ENCODE measurements around the gene TRRAP. TPM values are rescaled to one million over a fixed set of nuclear protein-coding genes. Genes with fewer than 3 reads are reported as not detected.

TRRAP gene
- polyA plus RNA-seq, 12 donors = 19.6 to 31.2 (median 22.1) TPM; not detected in 1

DNA sequence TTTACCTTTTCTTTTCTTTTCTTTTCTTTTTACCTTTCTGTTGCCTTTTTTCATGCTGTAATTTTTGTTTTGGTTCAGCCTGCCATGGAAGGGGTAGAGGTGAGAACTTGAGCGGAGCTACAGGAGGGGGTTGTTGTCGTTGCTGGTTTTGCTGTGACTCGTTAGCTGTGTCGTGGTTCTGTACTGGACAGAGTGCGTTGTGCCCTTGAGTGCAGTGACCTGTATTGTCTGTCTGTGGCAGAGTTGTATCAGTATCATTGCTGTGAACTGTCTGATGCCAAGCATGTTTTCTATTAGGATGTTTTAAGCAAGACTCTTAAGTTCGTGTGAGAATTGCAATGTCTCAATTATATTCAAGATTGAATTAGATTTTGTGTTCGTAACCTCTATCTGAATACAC lies 67.5 kb downstream of the TRRAP start:
- DNase-seq = no peak

DNA sequence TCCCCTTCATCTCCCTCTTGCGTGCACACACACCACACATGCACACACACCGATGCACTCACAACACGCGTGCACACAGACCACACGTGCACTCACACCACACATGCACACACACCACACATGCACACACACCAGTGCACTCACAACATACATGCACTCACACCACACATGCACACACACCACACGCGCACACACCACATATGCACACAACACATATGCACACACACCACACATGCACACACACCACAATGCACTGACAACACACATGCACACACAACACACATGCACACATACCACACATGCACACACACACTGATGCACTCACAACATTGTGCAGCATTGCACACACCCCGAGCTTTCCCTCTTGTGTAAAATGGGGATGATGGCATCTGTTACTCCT lies 68.1 kb downstream of the TRRAP start:
- no peak for DNase-seq

DNA sequence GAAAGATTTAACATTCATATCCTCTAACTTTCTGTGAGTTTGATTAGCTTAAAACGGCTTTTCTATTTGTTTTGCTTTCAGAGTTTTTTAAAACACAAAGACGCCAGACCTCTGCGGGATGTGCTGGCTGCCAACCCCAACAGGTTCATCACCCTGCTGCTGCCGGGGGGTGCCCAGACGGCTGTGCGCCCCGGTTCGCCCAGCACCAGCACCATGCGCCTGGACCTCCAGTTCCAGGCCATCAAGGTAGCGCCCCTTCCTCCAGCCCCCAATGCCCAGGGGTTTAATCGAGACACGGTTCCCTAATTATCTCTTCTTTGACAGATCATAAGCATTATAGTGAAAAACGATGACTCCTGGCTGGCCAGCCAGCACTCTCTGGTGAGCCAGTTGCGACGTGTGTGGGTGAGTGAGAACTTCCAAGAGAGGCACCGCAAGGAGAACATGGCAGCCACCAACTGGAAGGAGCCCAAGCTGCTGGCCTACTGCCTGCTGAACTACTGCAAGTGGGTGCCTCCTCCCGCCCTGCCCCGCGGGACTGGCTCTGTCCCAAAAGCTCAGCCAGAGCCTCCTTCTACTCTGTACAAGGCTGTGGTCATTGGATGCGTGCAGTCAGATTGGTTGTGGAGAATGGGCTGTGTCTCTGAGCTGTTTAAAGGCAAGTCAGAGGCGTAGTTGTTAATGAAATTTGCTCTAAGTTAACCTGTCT lies 71.2 kb downstream of the TRRAP start:
- DNase-seq = no peak

DNA sequence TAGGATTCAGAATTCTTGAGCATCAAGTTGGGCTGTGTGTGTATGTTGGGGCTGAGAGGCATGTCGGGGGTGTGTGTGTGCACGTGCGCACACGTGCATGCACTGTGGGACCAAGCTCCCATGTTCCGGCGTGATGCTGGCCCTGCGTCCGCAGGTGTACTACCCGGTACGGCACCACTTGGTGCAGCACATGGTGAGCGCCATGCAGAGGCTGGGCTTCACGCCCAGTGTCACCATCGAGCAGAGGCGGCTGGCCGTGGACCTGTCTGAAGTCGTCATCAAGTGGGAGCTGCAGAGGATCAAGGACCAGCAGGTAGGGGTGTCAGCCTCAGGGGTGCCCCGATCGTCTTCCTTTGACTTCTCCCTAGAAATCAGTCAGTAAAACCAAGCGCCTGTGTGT lies 77.7 kb downstream of the TRRAP start:
- no peak for DNase-seq

DNA sequence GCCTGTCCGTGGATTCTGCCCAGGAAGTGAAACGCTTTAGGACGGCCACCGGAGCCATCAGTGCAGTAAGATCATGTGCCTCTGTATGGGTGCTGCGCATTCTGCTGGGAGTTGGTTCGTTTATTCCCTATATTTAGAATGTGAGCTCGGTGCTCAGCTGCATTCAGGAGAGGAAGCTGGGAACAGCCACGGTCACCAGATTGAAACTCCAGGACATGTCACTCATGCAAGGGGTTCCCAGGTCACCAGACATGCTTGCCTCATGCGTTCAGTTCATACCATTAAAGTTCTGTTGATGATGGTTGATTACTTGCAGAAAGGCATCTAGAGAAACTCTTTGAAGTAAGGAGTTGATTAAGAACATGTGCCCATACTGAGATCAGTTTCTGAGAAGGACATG lies 78.1 kb downstream of the TRRAP start:
- no peak for DNase-seq

DNA sequence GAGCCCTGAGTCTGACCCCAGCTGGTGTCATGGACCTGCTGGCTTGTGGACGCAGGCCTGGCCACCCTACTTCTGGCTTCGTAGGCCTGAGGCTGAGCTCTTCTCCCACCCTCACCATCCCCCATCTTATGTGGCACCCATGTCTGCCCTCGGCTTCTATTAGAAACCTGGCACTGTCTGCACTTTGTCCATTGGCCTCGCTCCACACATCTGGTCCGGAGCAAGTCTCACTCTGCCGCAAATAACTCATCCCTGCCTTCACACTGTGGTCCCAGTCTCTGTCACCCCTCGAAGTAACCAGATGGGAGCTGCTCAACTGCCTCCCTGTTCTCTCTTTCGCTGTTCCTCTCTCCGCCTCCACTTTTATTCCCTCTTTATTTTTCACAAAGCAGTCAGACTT lies 78.6 kb downstream of the TRRAP start:
- DNase-seq = no peak

DNA sequence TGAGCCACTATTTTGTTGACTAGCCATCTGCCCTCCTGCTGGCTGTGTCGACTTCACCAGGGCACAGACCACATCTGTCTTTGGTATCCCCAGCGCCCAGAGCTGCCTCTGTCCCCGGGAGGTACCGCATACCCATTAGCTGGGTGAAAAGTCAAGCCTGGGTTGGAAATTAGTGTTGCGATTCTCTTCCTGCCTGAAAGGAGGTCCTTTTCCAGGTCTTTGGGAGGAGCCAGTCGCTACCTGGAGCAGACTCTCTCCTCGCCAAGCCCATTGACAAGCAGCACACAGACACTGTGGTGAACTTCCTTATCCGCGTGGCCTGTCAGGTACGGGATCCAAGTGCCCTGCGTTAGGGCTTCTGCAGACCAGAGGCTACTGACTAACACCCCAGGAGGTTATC lies 79.4 kb downstream of the TRRAP start:
- DNase-seq = no peak

DNA sequence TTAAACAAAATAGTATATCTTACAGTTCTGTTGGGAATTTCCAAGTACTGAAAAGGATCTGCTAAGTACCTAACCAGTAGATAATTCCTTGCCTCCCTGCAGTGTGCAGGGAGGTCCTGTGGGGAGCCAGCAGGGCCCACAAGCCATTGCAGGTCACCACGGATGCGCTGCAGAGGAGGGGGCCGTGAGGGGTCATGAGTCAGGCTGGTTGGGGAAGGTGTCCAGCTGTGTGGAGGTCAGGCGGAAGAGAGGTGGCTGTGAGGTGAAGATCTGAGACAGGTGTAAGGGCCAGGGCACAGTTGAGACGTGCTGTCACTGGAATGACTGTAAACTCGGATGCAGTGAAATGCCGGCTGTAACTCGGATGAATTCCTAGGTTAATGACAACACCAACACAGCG lies 80.6 kb downstream of the TRRAP start:
- DNase-seq = no peak

DNA sequence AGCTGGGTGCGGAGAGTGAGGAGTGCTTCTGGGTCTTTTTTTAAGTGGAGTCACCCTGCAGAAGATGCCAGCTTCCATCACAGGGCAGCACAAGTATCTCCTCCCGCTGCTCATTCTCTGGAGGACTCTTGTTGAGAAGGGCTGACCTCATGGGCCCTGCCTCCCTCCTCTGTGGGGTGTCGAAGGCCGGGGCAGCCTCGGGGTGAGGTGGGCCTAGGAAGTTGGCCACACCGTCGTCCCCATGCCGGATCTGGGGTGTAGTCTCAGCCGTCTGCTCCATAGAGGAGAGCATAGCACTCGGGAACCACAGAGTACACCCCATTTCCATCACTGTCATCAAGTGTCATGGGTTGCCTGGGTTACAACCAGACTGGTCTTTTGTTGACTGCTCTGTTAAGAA lies 85.0 kb downstream of the TRRAP start:
- DNase-seq = no peak

DNA sequence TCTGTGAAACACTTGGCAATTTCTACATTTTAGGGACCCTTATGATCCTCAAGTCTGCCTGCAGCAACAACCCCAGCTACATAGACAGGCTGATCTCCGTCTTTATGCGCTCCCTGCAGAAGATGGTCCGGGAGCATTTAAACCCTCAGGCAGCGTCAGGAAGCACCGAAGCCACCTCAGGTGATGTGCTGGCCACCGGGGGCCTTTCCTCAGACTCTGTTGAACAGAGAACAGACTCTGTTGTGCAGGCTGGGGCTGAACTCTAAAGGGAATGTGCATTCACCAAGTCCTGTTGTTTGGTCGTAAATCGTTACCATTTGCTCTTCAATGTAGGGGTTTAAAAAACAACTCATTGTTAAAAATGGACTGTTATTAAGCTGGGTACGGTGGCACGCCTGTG lies 86.3 kb downstream of the TRRAP start:
- no peak for DNase-seq

DNA sequence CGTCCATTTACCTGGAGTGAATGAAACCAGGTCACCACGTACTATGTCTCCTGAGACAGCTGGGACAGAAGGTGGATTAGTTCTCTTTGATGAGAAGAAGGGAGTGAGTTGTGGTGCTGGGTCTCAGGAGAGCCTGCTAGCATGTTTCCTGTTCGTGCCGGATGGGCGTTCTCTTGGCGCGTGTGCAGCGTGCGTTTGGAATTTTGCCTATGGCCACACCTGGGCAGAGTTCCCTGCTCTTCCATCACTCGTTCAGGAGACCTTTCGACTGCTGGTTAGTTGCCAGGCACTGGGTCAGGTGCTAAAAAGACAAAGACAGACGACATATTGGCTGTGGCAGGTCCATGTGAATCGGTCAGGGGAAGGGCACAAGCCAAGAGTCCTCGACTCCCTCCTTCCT lies 90.3 kb downstream of the TRRAP start:
- no peak for DNase-seq

DNA sequence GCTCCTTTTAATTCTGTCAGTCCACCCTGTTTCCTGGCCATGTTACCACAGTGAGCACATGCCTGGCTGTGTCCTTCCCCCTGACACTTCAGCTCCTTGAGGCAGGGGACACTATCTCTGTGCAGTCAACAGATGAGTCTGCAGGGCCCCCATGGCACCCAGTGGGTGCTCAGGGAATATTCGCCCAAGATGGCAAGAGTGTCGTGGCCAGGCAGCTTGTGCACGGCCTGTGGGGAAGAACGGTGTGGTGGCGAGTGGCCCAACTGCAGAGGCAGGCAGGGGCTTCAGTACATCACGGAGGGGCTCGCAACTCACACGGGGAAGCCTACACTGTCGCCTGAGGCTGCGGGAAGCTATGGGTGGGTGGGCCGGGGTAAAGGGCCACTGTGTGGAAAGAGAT lies 91.1 kb downstream of the TRRAP start:
- no peak for DNase-seq

DNA sequence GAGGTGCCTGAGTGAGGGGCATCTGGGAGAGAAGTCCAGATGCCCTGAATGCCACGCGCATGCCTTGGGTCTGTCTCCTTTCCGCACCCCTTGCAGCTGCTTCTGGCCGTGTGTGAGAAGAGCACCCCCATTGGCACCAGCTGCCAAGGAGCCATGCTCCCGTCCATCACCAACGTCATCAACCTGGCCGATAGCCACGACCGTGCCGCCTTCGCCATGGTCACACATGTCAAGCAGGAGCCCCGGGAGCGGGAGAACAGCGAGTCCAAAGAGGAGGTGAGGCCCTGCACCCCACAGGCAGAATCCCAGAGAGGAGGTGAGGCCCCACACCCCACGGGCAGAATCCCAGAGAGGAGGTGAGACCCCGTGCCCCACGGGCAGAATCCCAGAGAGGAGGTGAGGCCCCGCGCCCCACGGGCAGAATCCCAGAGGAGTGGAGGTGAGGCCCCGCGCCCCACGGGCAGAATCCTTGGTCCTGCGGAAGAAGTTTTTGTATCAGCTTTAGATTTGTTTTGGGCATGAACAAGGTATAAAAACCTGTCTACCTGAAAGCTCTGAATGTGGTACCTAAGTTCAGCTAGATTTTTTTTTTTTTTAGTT lies 91.8 kb downstream of the TRRAP start:
- DNase-seq = no peak

DNA sequence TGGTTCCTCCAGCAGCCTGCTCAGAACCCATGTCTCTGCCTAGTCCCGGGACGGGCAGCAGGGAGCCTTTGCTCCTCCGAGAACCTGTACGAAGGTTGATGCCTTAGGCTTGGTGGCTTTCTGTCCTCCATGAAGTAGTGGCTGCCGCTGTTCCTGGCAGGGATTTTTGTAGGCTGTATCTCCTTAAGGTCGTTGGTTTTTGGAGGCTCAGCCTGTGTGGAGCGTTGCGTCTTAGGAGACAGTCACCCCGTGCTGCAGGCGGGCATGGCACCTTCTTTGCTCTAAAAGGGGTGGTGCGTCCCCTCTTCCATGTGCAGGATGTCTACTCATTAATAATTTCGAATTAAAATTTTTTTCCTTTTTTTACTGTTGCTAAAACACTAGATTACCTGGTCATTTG lies 92.5 kb downstream of the TRRAP start:
- no peak for DNase-seq

DNA sequence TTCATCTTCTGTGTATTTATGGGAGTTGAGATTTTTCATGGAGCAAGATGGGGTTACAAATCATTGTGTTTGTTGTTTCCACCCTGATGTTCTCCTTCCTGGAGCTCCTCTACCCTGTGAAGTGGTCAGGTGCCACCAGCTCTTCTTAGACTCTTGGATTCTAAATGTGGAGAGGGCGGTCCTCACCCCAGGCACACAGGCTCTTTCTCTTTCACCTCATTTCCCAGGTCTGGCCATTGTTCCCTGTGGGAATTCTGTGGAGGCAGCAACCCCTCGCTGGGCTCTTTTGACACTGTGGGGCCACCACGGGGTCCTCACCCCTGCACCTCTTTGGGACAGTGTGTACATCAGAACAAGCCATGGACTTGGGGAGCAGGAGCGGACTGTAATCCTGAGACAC lies 95.9 kb downstream of the TRRAP start:
- no peak for DNase-seq

DNA sequence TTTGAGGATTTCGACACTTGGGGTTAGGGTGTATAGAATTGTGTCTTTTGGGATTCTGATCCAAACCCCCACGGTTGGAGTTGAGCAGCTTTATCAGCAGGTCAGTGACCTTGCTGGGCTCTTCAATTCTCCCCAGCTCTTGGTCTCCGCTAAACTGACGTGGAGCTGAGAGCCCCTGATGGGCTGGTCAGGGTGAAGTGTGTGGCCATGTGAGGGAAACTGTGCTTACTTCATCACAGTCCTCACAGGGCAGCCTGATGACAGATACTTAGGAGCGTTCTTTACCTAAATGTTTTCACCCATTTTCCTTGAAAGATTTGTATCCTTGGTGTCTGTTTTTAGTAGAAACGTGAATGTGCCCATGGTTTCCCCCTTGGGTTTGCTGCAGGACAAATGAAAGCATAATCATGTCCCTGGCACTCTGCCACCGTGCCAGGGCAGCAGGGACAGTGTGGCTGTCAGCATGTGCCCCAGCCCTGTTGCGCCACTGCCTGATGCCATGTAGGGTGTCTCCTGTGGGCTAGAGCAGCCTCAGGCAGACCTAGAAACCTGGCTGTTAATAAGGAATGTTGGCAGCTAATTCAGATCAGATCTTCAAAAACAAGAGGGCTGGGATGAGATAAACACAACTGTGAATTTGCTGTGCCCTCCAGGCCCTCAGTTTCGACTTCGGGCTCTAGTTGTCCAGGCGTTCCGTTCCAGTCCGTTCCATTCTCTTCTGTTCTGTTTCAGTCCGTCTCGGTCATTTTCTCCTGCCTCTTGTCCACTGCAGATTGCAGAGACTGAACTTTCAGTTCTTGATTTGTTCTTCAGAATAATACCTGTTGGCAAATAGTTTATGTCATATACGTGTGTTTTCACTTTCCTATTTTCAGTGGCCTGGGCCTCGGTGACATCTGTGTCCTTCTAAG lies 96.8 kb downstream of the TRRAP start:
- no peak for DNase-seq

DNA sequence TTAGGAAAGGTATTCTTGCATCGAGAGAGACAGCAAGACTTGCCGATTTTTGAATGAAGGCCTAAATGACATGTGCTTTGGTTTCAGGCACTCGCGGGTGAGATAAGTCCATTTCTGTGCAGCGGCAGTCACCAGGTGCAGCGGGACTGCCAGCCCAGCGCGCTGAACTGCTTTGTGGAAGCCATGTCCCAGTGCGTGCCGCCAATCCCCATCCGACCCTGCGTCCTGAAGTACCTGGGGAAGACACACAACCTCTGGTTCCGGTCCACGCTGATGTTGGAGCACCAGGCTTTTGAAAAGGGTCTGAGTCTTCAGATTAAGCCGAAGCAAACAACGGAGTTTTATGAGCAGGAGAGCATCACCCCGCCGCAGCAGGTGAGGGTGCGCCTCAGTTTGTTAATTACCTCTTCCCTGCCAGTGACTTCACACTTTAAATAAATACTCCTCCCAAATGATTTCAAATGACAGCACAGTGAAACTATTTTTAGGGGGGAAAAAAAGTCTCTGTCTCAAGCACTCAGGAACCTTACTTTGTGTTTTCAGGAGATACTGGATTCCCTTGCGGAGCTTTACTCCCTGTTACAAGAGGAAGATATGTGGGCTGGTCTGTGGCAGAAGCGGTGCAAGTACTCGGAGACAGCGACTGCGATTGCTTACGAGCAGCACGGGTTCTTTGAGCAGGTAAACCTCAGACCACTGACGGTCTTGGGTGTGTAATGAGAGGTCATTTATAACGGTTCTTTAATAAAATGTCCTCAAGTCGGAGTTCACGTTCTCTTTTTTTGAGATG lies 98.3 kb downstream of the TRRAP start:
- DNase-seq = no peak

DNA sequence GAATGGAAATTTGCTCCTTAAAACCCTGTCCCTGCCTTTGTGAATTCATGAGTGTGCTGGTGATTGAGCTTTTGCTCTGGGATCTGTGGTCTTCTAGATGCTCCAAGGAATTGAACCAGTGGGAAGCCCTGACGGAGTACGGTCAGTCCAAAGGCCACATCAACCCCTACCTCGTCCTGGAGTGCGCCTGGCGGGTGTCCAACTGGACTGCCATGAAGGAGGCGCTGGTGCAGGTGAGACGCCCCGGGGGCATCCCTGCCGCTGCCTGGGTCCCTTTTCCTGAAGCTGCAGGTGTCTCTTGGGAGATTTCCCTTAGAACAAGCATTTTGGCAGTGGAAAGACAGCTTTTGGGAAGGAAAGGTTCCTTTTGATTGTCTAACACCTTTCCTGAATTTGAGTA lies 100.3 kb downstream of the TRRAP start:
- no peak for DNase-seq

DNA sequence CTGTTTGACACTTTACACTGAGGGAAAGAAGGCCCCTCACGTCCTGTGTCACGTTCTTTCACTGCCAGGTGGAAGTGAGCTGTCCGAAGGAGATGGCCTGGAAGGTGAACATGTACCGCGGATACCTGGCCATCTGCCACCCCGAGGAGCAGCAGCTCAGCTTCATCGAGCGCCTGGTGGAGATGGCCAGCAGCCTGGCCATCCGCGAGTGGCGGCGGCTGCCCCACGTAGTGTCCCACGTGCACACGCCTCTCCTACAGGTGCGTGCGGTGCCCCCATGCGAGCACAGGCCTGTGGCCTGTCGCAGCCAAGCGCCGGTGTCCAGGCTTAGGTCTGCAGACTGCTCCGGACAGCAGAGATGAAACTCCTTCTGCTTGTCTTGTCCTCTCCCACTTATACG lies 103.4 kb downstream of the TRRAP start:
- DNase-seq = no peak

DNA sequence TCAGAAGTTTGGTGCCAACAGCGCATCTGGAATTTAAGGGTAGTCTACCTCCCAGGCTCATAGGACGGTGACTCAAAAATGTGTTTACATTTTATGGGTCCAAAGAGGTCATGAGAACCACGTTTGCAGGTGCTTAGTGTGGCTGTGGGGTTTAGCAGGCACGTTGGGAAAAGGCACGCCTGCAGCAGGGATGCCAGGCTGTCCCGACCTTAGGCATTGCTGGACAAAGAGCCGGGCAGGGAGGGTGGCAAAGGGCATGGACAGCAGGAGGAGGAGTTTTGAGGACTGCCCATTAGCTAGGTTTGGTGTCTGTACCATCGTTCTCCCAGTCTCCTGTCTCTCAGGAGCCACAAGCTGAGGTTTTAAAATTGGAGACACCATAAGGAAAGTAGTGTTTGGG lies 104.4 kb downstream of the TRRAP start:
- no peak for DNase-seq

DNA sequence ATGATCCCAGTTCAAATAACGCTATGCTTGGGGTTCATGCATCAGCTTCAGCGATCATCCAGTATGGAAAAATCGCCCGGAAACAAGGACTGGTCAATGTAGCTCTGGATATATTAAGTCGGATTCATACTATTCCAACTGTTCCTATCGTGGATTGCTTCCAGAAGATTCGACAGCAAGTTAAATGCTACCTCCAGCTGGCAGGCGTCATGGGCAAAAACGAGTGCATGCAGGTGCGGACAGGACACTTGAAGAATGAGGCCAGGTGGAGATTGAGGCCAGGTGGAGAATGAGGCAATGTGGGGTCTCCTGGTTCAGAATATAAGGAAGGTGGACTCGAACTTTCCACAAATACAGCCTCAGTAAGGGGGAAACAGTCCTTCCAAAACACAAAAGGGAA lies 105.8 kb downstream of the TRRAP start:
- no peak for DNase-seq

DNA sequence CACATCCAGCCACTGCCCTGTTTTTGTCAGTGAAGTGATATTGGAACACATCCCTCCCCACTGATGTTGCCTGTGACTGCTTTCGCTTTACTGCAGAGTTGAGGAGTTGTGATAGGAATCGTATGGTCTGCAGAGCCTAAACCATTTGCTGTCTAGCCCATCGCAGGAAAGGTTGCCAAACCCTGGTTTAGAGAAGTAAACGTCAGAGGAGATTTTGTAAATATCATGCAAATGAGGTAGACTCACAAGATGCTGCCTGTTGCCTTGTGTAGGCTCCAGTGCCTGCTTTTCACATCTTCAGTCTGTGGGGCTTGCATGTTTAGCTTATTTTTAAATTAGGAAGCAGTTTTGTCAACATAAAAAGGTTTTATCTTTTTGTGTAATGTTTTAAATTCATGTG lies 107.1 kb downstream of the TRRAP start:
- no peak for DNase-seq

Measured in muscle of arm (tissue), 12 donors.